ENCODE results near the gene UNC5A. TPM values are rescaled to one million over a fixed set of nuclear protein-coding genes. Genes with fewer than 3 reads are reported as not detected.

Gene UNC5A
- total RNA-seq, 1 experiment from 2014 or later, result 0.07 TPM

- no TSS peak for BruUV-seq (replicated peaks)
- Histone ChIP-seq H3K9me3 (ENCODE audit: low read length) (no peaks in the 10 kb centered on the region), H3K27me3 (ENCODE audit: low read length) (peaks cover 25% of the 10 kb centered on the region), H3K79me2 (ENCODE audit: low read length) (no peaks in the 10 kb centered on the region), H3K27ac (ENCODE audit: low read length) (no peak overlapping the region), H3K9me2 (replicated peaks; ENCODE audit: low read length) (no peaks in the 10 kb centered on the region), H3K9ac (ENCODE audit: low read length) (no peak overlapping the region), H3K36me3 (ENCODE audit: low read depth, low read length) (no peaks in the 10 kb centered on the region), H3K4me1 (ENCODE audit: insufficient read depth, low read length) (no peaks in the 10 kb centered on the region), H3F3A (ENCODE audit: low read length, unreplicated experiment) (no peaks in the 10 kb centered on the region), H2AFZ (ENCODE audit: low read length) (no peak overlapping the region), H3K4me3 (ENCODE audit: low read length) (no peak overlapping the region), H3K4me2 (ENCODE audit: low read length) (no peak overlapping the region), H4K20me1 (ENCODE audit: low read length) (no peaks in the 10 kb centered on the region)
- intact Hi-C loops (cut with micrococcal nuclease), result no loop called here
- ChIA-PET CTCF (no interaction called here), POLR2A (ENCODE audit: unreplicated experiment) (no interaction called here)
- DNase-seq (no peak), ATAC-seq (peak; percentile 37; the same call in 1 of the 2 replicates)
- TF ChIP-seq CTCF (conservative IDR thresholded peaks at IDR 0.05; ENCODE audit: low read depth, low read length) (no peak), EZH2phosphoT487 (IDR thresholded peaks at IDR 0.05; ENCODE audit: borderline replicate concordance, low read length) (no peak), EZH2 (IDR thresholded peaks at IDR 0.05; ENCODE audit: low read length, unreplicated experiment) (no peak)
Observed at GRCh38 chr5:176873541-176874172, 63.3 kb downstream of the UNC5A start.

GRCh38 chr5:176874198-176874780, 63.9 kb downstream of the UNC5A start:
- BruUV-seq (replicated peaks), result no TSS peak
- CTCF ChIA-PET, result no interaction called here
- H3K9ac ChIP-seq (ENCODE audit: low read length), result no peak overlapping the region
- no peaks in the 10 kb centered on the region for H3K9me2 ChIP-seq (replicated peaks; ENCODE audit: low read length)
- H4K20me1 ChIP-seq (ENCODE audit: low read length), result no peaks in the 10 kb centered on the region
- H3K27ac ChIP-seq (ENCODE audit: low read length), result no peak overlapping the region
- H3K4me2 ChIP-seq (ENCODE audit: low read length), result no peak overlapping the region
- no peaks in the 10 kb centered on the region for H3K36me3 ChIP-seq (ENCODE audit: low read depth, low read length)
- POLR2A ChIA-PET (ENCODE audit: unreplicated experiment), result no interaction called here
- intact Hi-C loops (cut with micrococcal nuclease), result no loop called here
- peaks cover 25% of the 10 kb centered on the region for H3K27me3 ChIP-seq (ENCODE audit: low read length)
- no peaks in the 10 kb centered on the region for H3K9me3 ChIP-seq (ENCODE audit: low read length)
- H3K4me3 ChIP-seq (ENCODE audit: low read length), result no peak overlapping the region
- ATAC-seq, result no peak
- no peak for DNase-seq
- no peaks in the 10 kb centered on the region for H3K79me2 ChIP-seq (ENCODE audit: low read length)
- H3F3A ChIP-seq (ENCODE audit: low read length, unreplicated experiment), result no peaks in the 10 kb centered on the region
- TF ChIP-seq CTCF (conservative IDR thresholded peaks at IDR 0.05; ENCODE audit: low read depth, low read length) (no peak), EZH2 (IDR thresholded peaks at IDR 0.05; ENCODE audit: low read length, unreplicated experiment) (no peak)
- H2AFZ ChIP-seq (ENCODE audit: low read length), result no peak overlapping the region
- H3K4me1 ChIP-seq (ENCODE audit: insufficient read depth, low read length), result no peaks in the 10 kb centered on the region

GRCh38 chr5:176875014-176875550, 64.7 kb downstream of the UNC5A start:
- H3K79me2 ChIP-seq (ENCODE audit: low read length), result no peaks in the 10 kb centered on the region
- peaks cover 25% of the 10 kb centered on the region for H3K27me3 ChIP-seq (ENCODE audit: low read length)
- H3K9me3 ChIP-seq (ENCODE audit: low read length), result no peaks in the 10 kb centered on the region
- no peak for DNase-seq
- intact Hi-C loops (cut with micrococcal nuclease), result no loop called here
- TF ChIP-seq CTCF (conservative IDR thresholded peaks at IDR 0.05; ENCODE audit: low read depth, low read length) (no peak), EZH2phosphoT487 (IDR thresholded peaks at IDR 0.05; ENCODE audit: borderline replicate concordance, low read length) (no peak), EZH2 (IDR thresholded peaks at IDR 0.05; ENCODE audit: low read length, unreplicated experiment) (no peak)
- ATAC-seq, result no peak
- BruUV-seq (replicated peaks), result no TSS peak
- H3K36me3 ChIP-seq (ENCODE audit: low read depth, low read length), result no peaks in the 10 kb centered on the region
- no peak overlapping the region for H2AFZ ChIP-seq (ENCODE audit: low read length)
- H3K27ac ChIP-seq (ENCODE audit: low read length), result no peak overlapping the region
- CTCF ChIA-PET, result no interaction called here
- no peaks in the 10 kb centered on the region for H3K9me2 ChIP-seq (replicated peaks; ENCODE audit: low read length)
- H3K4me3 ChIP-seq (ENCODE audit: low read length), result no peak overlapping the region
- H3K4me1 ChIP-seq (ENCODE audit: insufficient read depth, low read length), result no peaks in the 10 kb centered on the region
- POLR2A ChIA-PET (ENCODE audit: unreplicated experiment), result no interaction called here
- no peaks in the 10 kb centered on the region for H3F3A ChIP-seq (ENCODE audit: low read length, unreplicated experiment)
- no peak overlapping the region for H3K4me2 ChIP-seq (ENCODE audit: low read length)
- no peak overlapping the region for H3K9ac ChIP-seq (ENCODE audit: low read length)
- no peaks in the 10 kb centered on the region for H4K20me1 ChIP-seq (ENCODE audit: low read length)

Data from PC-3 (cell line).